Lung (tissue), 12 donors: ENCODE results near the gene ARID4B. TPM values are rescaled to one million over a fixed set of nuclear protein-coding genes. Genes with fewer than 3 reads are reported as not detected.
"Not testable (repeated sequence)": the region's sequence is repeated elsewhere in the genome, so short reads cannot be mapped to it uniquely, and the experiment has no call there.

Experiments used
- ATAC-seq: fragments of 200-7000 bp; cut with Tn5 transposase; one replicate; pipeline ENCODE4 v1.9.1; 2020; ENCODE audit warnings: moderate number of reproducible peaks; ENCODE audit not compliant: insufficient read depth, low FRiP score
- DNase-seq, 3 donors: peaks; one replicate each; pipeline ENCODE4 v3.0.0-alpha.2; 2013 to 2017
- H3K27ac ChIP-seq, 2 donors: one replicate each; pipeline ENCODE4 v1.5.1; 2013; ENCODE audit warnings: mild to moderate bottlenecking in 2 of 2, moderate library complexity in 2 of 2, control low read depth in 1 of 2, inconsistent platforms in 1 of 2, low read depth in 1 of 2, low read length in 1 of 2
- H3K27me3 ChIP-seq, 3 donors: one replicate each; pipeline ENCODE4 v1.5.1; 2013; ENCODE audit warnings: low read length in 2 of 3; ENCODE audit not compliant: control insufficient read depth in 3 of 3, insufficient read depth in 3 of 3
- H3K36me3 ChIP-seq, 4 donors: one replicate each; pipeline ENCODE4 v1.5.1; 2013; ENCODE audit warnings: low read length in 4 of 4, mild to moderate bottlenecking in 1 of 4, moderate library complexity in 1 of 4; ENCODE audit not compliant: control insufficient read depth in 4 of 4, insufficient read depth in 4 of 4
- H3K4me1 ChIP-seq, 5 donors: one replicate each; pipeline ENCODE4 v1.5.1; 2013; ENCODE audit warnings: low read length in 5 of 5, mild to moderate bottlenecking in 2 of 5, moderate library complexity in 1 of 5; ENCODE audit not compliant: control insufficient read depth in 5 of 5, insufficient read depth in 5 of 5
- H3K4me3 ChIP-seq: one replicate; pipeline ENCODE4 v1.5.1; 2013; ENCODE audit warnings: mild to moderate bottlenecking, control low read depth, moderate library complexity
- H3K9ac ChIP-seq, 2 donors: one replicate each; pipeline ENCODE4 v1.5.1; 2013; ENCODE audit warnings: low read length in 2 of 2, control low read depth in 1 of 2; ENCODE audit not compliant: insufficient read depth in 1 of 2
- H3K9me3 ChIP-seq, 4 donors: one replicate each; pipeline ENCODE4 v1.5.1; 2013; ENCODE audit warnings: low read length in 3 of 4, mild to moderate bottlenecking in 1 of 4, moderate library complexity in 1 of 4; ENCODE audit not compliant: control insufficient read depth in 4 of 4, insufficient read depth in 3 of 4
- CTCF ChIP-seq: IDR thresholded peaks from 2 replicates; pipeline ENCODE4 v1.5.1; 2012; ENCODE audit warnings: mild to moderate bottlenecking; ENCODE audit errors: control extremely low read depth, extremely low read depth
- WGBS, 2 donors: extraction: QIAGEN DNeasy Blood & Tissue Kit; methylation state at CpG; one replicate each; pipeline ENCODE4 v1.1.7; 2013; 5-methylcytosine and 5-hydroxymethylcytosine counted together
- polyA plus RNA-seq, 2 donors: library from polyadenylated mRNA; stranded (reverse); fragments of 200-250 nt; gene quantifications; one replicate each; pipeline ENCODE4 v1.2.1, GENCODE V29; 2013
- total RNA-seq, 2 donors: library from RNA; depleted of rRNA in 1 of 2; stranded (reverse); fragments of >200 nt in 1 of 2; gene quantifications; one replicate each; pipeline ENCODE4 v1.2.1, GENCODE V29; 2014 to 2021
- donor health status: control.
- donor health status: control.
- donor health status: Bipolar disorder and iron deficiency.
- donor health status: healthy.
- donor health status: DM: yes; HTN: yes; CAD: no.

Gene ARID4B
- total and polyA plus RNA-seq, 4 donors: 15.8 to 99.7 (median 23.0) TPM

- peaks cover 0 to 15% (median 0%) of the 10 kb centered on the region in 5 donors for H3K4me1 ChIP-seq
- TF ChIP-seq CTCF: no peak
These were observed 41.3 kb downstream of the ARID4B start for GRCh38 chr1:235286667-235287066.

GRCh38 chr1:235284231-235284769, 43.7 kb downstream of the ARID4B start:
- WGBS, 2 donors: 96 to 97% methylated on average over 6 of the region's 6 CpGs
- no peak overlapping the region for H3K9ac ChIP-seq
- H3K36me3 ChIP-seq: no peaks in the 10 kb centered on the region
- H3K27me3 ChIP-seq: no peaks in the 10 kb centered on the region
- no peak for TF ChIP-seq CTCF
- no peak for ATAC-seq
- H3K27ac ChIP-seq: no peak overlapping the region
- DNase-seq: no peak
- H3K9me3 ChIP-seq: no peaks in the 10 kb centered on the region
- H3K4me3 ChIP-seq: no peak overlapping the region
- H3K4me1 ChIP-seq: peaks cover 0 to 8% (median 0%) of the 10 kb centered on the region in 5 donors

More at GRCh38 chr1:235286667-235287066, 41.3 kb downstream of the ARID4B start:
- Histone ChIP-seq H3K9ac (no peak overlapping the region), H3K27me3 (no peaks in the 10 kb centered on the region), H3K4me3 (no peak overlapping the region), H3K9me3 (no peaks in the 10 kb centered on the region), H3K36me3 (no peaks in the 10 kb centered on the region), H3K27ac (no peak overlapping the region)
- WGBS, 2 donors: 89 to 97% methylated on average over 1 of the region's 1 CpG
- no peak for ATAC-seq
- no peak for DNase-seq

- H3K4me1 ChIP-seq, H3K4me3 ChIP-seq, H3K36me3 ChIP-seq, H3K27ac ChIP-seq, H3K27me3 ChIP-seq, DNase-seq, H3K9ac ChIP-seq, H3K9me3 ChIP-seq, ATAC-seq: not testable (repeated sequence)
- WGBS, 2 donors: 93% methylated on average over 13 of the region's 13 CpGs
These were observed 44.3 kb downstream of the ARID4B start for GRCh38 chr1:235283636-235284035.

GRCh38 chr1:235280467-235280866, 47.5 kb downstream of the ARID4B start:
- no peak for DNase-seq

More at GRCh38 chr1:235280467-235280866, 47.5 kb downstream of the ARID4B start:
- Histone ChIP-seq H3K4me1 (peaks cover 0 to 9% (median 4%) of the 10 kb centered on the region in 5 donors), H3K27me3 (no peaks in the 10 kb centered on the region), H3K9ac (no peak overlapping the region), H3K27ac (no peak overlapping the region), H3K36me3 (peaks cover 0 to 3% (median 0%) of the 10 kb centered on the region in 4 donors), H3K9me3 (no peaks in the 10 kb centered on the region), H3K4me3 (no peak overlapping the region)
- ATAC-seq: no peak
- TF ChIP-seq CTCF: no peak
- WGBS, 2 donors: 97 to 98% methylated on average over 15 of the region's 15 CpGs
